ENCODE data around the gene TINCR.

GRCh38 chr19:5591476-5591875 lies 23.7 kb upstream of the TINCR start:
- no peak for TF ChIP-seq CTCF (conservative IDR thresholded peaks at IDR 0.05 in 1 of 2, IDR thresholded peaks at IDR 0.05 in 1 of 2; ENCODE audit: extremely low read depth in 1 of 2, insufficient read depth in 1 of 2, low read depth in 1 of 2, low read length in 2 of 2)
- TF ChIP-seq EZH2 (IDR thresholded peaks at IDR 0.05; ENCODE audit: borderline replicate concordance, low read length), result no peak
